Loucy (cell line): Measurements from ENCODE around the gene STXBP4.

Source experiments
- CTCF ChIP-seq: fragments of 200-600 bp; sonication (generic); conservative IDR thresholded peaks from 2 replicates; pipeline ENCODE4 v1.5.1; 2014; ENCODE audit warnings: mild to moderate bottlenecking, antibody characterized with exemption, low read length
- EZH2phosphoT487 ChIP-seq: fragments of 200-600 bp; IDR thresholded peaks from 2 replicates; pipeline ENCODE4 v1.6.1; 2018; ENCODE audit warnings: antibody characterized with exemption, mild to moderate bottlenecking, moderate library complexity, borderline replicate concordance

GRCh38 chr17:54990118-54990517, 21.6 kb downstream of the STXBP4 start:
- TF ChIP-seq EZH2phosphoT487 = no peak
- no peak for TF ChIP-seq CTCF
